SK-N-SH treated with all-trans-retinoic acid at 6 μM for 48 hours (cell line): ENCODE results near the gene STX18.

Experiments
- ATAC-seq: fragments of 200-7000 bp; cut with Tn5 transposase; 3 replicates; pipeline ENCODE4 v1.9.1; 2020; ENCODE audit warnings: mild to moderate bottlenecking, moderate library complexity
- ARNTL ChIP-seq: fragments of 450-650 bp; formaldehyde crosslinking; IDR thresholded peaks from 2 replicates; pipeline ENCODE4 v1.5.0; 2020; ENCODE audit warnings: low read depth, mild to moderate bottlenecking, moderate library complexity, borderline replicate concordance
- BACH2 ChIP-seq: fragments of 250-450 bp; sonication (Bioruptor Pico); IDR thresholded peaks from 2 replicates; pipeline ENCODE4 v1.9.0; 2021; ENCODE audit warnings: mild to moderate bottlenecking, borderline replicate concordance
- CSDC2 ChIP-seq: fragments of 250-450 bp; sonication (Bioruptor Pico); IDR thresholded peaks from 2 replicates; pipeline ENCODE4 v1.5.0; 2020; ENCODE audit warnings: mild to moderate bottlenecking, moderate library complexity
- GLIS3 ChIP-seq: fragments of 250-450 bp; sonication (Bioruptor Pico); IDR thresholded peaks from 2 replicates; pipeline ENCODE4 v1.5.0; 2020; ENCODE audit warnings: mild to moderate bottlenecking, moderate library complexity
- ISL1 ChIP-seq: fragments of 250-450 bp; sonication (Bioruptor Pico); IDR thresholded peaks from 2 replicates; pipeline ENCODE4 v2.1.2; 2022; ENCODE audit warnings: mild to moderate bottlenecking, moderate library complexity
- OSR1 ChIP-seq: fragments of 250-450 bp; sonication (Bioruptor Pico); IDR thresholded peaks from 2 replicates; pipeline ENCODE4 v1.8.0; 2022; ENCODE audit warnings: moderate library complexity, mild to moderate bottlenecking, inconsistent platforms
- PPARA ChIP-seq: fragments of 250-450 bp; sonication (Bioruptor Pico); IDR thresholded peaks from 2 replicates; pipeline ENCODE4 v1.5.0; 2020; ENCODE audit warnings: mild to moderate bottlenecking, borderline replicate concordance
- SNAI2 ChIP-seq: fragments of 250-450 bp; sonication (Bioruptor Pico); IDR thresholded peaks from 2 replicates; pipeline ENCODE4 v1.5.0; 2020; ENCODE audit warnings: mild to moderate bottlenecking, moderate library complexity
- TCF4 ChIP-seq: fragments of 250-450 bp; sonication (Bioruptor Pico); IDR thresholded peaks from 2 replicates; pipeline ENCODE4 v1.8.0; 2021; ENCODE audit warnings: mild to moderate bottlenecking, moderate library complexity, borderline replicate concordance
- TOX ChIP-seq: fragments of 250-450 bp; sonication (Bioruptor Pico); IDR thresholded peaks from 2 replicates; pipeline ENCODE4 v1.8.0; 2021; ENCODE audit warnings: mild to moderate bottlenecking, moderate library complexity, borderline replicate concordance
- ZC3H10 ChIP-seq: fragments of 250-450 bp; sonication (Bioruptor Pico); IDR thresholded peaks from 2 replicates; pipeline ENCODE4 v1.5.1; 2021; ENCODE audit warnings: mild to moderate bottlenecking, moderate library complexity
- ZFP3 ChIP-seq: fragments of 250-450 bp; sonication (Bioruptor Pico); IDR thresholded peaks from 2 replicates; pipeline ENCODE4 v1.5.0; 2020; ENCODE audit warnings: mild to moderate bottlenecking, moderate library complexity
- ZFP30 ChIP-seq: fragments of 450-650 bp; formaldehyde crosslinking; IDR thresholded peaks from 2 replicates; pipeline ENCODE4 v1.5.0; 2022; ENCODE audit warnings: mild to moderate bottlenecking, moderate library complexity
- ZNF70 ChIP-seq: fragments of 450-650 bp; formaldehyde crosslinking; IDR thresholded peaks from 2 replicates; pipeline ENCODE4 v1.5.0; 2020; ENCODE audit warnings: mild to moderate bottlenecking, moderate library complexity
- TF ChIP-seq, protein P1 (sequence below): fragments of 250-450 bp; sonication (Bioruptor Pico); IDR thresholded peaks from 2 replicates; pipeline ENCODE4 v1.5.0; 2020; ENCODE audit warnings: mild to moderate bottlenecking, moderate library complexity
- TF ChIP-seq, protein P2 (sequence below): fragments of 250-450 bp; sonication (Bioruptor Pico); IDR thresholded peaks from 2 replicates; pipeline ENCODE4 v1.8.0; 2020; ENCODE audit warnings: mild to moderate bottlenecking, moderate library complexity, borderline replicate concordance

Gene STX18

DNA sequence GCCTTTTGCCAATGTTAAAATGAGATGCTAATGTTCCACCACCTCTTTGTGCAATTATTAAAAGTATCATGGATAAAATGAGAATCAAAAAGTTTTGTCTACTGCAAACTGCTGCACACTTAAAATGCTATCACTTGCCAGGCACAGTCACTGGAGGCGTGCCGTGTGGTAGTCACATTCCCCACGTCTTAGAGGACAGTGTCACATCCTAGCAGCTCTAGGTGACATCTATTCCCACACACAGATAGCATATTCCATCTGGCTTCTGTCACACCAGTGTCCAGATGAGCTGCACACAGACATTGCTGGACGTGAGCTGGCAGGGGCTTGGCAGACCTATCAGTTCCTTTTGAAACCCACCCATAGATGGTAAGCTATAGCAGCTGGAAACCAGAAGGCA lies 107.9 kb downstream of the STX18 start:
- TF ChIP-seq ZFP3 (CRISPR knock-in tag) (no peak), PPARA (CRISPR knock-in tag) (no peak), ZNF70 (CRISPR knock-in tag) (no peak), TOX (CRISPR knock-in tag) (no peak), ISL1 (CRISPR knock-in tag) (no peak), SNAI2 (no peak)
- TF ChIP-seq, protein P1, sequence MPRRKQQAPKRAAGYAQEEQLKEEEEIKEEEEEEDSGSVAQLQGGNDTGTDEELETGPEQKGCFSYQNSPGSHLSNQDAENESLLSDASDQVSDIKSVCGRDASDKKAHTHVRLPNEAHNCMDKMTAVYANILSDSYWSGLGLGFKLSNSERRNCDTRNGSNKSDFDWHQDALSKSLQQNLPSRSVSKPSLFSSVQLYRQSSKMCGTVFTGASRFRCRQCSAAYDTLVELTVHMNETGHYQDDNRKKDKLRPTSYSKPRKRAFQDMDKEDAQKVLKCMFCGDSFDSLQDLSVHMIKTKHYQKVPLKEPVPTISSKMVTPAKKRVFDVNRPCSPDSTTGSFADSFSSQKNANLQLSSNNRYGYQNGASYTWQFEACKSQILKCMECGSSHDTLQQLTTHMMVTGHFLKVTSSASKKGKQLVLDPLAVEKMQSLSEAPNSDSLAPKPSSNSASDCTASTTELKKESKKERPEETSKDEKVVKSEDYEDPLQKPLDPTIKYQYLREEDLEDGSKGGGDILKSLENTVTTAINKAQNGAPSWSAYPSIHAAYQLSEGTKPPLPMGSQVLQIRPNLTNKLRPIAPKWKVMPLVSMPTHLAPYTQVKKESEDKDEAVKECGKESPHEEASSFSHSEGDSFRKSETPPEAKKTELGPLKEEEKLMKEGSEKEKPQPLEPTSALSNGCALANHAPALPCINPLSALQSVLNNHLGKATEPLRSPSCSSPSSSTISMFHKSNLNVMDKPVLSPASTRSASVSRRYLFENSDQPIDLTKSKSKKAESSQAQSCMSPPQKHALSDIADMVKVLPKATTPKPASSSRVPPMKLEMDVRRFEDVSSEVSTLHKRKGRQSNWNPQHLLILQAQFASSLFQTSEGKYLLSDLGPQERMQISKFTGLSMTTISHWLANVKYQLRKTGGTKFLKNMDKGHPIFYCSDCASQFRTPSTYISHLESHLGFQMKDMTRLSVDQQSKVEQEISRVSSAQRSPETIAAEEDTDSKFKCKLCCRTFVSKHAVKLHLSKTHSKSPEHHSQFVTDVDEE: no peak
- no peak for ATAC-seq

- ATAC-seq: no peak
- no peak for TF ChIP-seq ZFP3 (CRISPR knock-in tag)
- no peak for TF ChIP-seq ZC3H10 (CRISPR knock-in tag)
- no peak for TF ChIP-seq ZNF70 (CRISPR knock-in tag)
- TF ChIP-seq CSDC2 (CRISPR knock-in tag): no peak
- no peak for TF ChIP-seq ISL1 (CRISPR knock-in tag)
- no peak for TF ChIP-seq ARNTL
- no peak for TF ChIP-seq SNAI2
- TF ChIP-seq, protein P1: no peak
These were observed 109.3 kb downstream of the STX18 start for GRCh38 chr4:4432341-4433125.

DNA sequence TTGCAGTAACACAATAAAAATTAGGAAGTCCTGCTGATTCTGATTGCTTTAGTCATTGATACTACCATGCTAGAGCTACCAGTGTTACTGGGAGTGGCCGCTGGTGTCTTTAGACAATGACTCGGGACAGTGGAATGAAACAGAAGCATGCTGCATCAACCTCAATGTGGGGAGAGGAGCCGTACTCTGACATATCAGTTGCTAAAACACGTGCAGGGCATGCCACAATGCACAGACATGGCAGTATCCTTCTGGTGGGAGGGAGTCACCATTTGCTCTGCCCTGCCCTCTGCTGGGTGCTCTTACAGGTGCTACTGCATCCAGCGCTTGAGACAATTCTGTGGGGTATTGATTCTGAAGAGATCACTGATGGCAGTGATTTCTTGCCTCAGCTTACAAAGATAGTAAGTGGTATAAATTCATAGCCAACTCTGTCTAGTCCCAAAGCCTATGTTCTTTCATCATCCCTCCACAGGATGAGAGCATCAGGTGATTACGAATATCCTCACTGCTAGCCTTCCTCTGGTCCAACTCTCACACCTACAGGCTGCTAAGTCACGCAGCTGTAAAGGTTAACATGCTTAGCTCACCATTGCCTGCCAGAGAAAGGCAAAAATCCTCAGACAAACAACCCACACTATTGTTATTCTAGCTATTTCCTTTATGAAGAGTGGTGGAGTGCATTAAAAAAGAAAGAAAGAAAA lies 111.2 kb downstream of the STX18 start:
- TF ChIP-seq ARNTL (no peak), TCF4 (CRISPR knock-in tag) (no peak), SNAI2 (no peak)
- peak; percentile 97 for ATAC-seq

DNA sequence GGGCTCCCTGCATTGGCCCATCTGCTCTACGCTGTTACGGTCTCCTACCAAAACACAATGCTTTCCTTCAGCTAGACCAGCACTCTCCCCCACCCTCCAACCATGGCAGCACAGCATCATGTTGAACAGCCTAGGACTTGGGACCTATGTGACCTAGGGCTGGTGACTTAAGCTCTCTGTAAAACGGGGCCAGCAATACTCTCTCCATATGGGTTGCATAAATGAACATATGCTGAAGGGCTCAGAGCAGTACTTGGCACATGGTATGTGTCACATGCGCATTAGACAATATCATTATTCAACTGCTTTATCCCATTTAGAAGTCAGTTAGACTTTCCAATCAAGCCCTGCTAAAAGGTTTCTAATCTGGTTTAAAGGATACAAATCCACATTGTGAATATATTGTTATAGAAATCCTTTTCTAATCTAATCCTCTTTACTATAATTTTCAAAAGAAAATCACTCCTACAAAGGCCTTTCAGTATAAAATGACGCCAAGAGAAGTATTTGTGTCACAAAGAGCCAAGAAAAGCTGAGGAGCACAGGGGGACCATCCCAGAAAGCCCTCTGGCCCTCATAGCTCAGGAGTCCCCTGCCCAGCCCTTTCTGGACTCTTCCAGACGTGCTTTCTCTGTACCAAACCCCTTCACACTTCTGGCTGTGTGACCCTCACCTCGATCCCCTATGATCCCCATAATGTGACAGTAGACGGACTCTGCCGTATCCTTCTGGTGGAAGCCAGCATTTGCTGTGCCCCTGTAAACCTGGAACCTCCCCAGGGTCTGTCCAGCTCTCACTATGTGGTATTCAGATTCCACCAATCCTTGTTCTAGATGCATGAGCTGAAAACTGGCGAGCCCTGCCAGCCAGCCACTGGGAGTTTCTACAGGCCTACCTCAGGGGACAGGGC lies 112.6 kb downstream of the STX18 start:
- no peak for ATAC-seq
- no peak for TF ChIP-seq OSR1 (CRISPR knock-in tag)
- TF ChIP-seq, protein P2, sequence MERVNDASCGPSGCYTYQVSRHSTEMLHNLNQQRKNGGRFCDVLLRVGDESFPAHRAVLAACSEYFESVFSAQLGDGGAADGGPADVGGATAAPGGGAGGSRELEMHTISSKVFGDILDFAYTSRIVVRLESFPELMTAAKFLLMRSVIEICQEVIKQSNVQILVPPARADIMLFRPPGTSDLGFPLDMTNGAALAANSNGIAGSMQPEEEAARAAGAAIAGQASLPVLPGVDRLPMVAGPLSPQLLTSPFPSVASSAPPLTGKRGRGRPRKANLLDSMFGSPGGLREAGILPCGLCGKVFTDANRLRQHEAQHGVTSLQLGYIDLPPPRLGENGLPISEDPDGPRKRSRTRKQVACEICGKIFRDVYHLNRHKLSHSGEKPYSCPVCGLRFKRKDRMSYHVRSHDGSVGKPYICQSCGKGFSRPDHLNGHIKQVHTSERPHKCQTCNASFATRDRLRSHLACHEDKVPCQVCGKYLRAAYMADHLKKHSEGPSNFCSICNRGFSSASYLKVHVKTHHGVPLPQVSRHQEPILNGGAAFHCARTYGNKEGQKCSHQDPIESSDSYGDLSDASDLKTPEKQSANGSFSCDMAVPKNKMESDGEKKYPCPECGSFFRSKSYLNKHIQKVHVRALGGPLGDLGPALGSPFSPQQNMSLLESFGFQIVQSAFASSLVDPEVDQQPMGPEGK (CRISPR knock-in tag): no peak
- no peak for TF ChIP-seq ZFP30 (CRISPR knock-in tag)
- TF ChIP-seq ZNF70 (CRISPR knock-in tag): no peak
- TF ChIP-seq BACH2 (CRISPR knock-in tag): no peak
- TF ChIP-seq ZC3H10 (CRISPR knock-in tag): no peak
- TF ChIP-seq ARNTL: no peak
- no peak for TF ChIP-seq TCF4 (CRISPR knock-in tag)
- no peak for TF ChIP-seq GLIS3 (CRISPR knock-in tag)
